BLaER1 treated with 17β-estradiol and CSF1 and Interleukin-3, amounts not matched to agents 10 nM and 100 nM (cell line): ENCODE data around the gene MSTN.

ENCODE experiments used
- H3K27ac ChIP-seq, 11 experiments: shearing (Covaris generic); formaldehyde crosslinking; 2 replicates each; pipeline ENCODE4 v1.8.1; 2022
- H3K27me3 ChIP-seq, 11 experiments: shearing (Covaris generic); formaldehyde crosslinking; 2 replicates each; pipeline ENCODE4 v1.8.1; 2022
- H3K36me3 ChIP-seq, 11 experiments: shearing (Covaris generic); formaldehyde crosslinking; 2 replicates each; pipeline ENCODE4 v1.8.1; 2022
- H3K4me1 ChIP-seq, 10 experiments: shearing (Covaris generic); formaldehyde crosslinking; 2 replicates each; pipeline ENCODE4 v1.8.1; 2022
- H3K4me2 ChIP-seq, 11 experiments: shearing (Covaris generic); formaldehyde crosslinking; 2 replicates each; pipeline ENCODE4 v1.8.1; 2022
- H3K4me3 ChIP-seq, 10 experiments: shearing (Covaris generic); formaldehyde crosslinking; 2 replicates each; pipeline ENCODE4 v1.8.1; 2022
- H3K9ac ChIP-seq, 11 experiments: shearing (Covaris generic); formaldehyde crosslinking; 2 replicates each; pipeline ENCODE4 v1.8.1; 2022
- H3K9me3 ChIP-seq, 11 experiments: shearing (Covaris generic); formaldehyde crosslinking; replicated peaks in 1 of 11; 2 replicates each; pipeline ENCODE4 v1.8.1; 2022
- H4K20me1 ChIP-seq, 11 experiments: shearing (Covaris generic); formaldehyde crosslinking; 2 replicates each; pipeline ENCODE4 v1.8.1; 2022
- Cebpa-rat ChIP-seq, 11 experiments: shearing (Covaris generic); IDR thresholded peaks; 2 replicates each; pipeline ENCODE4 v1.8.1; 2022

MSTN gene

GRCh38 chr2:190075623-190076022 lies 13.1 kb upstream of the MSTN start:
- H4K20me1 ChIP-seq, result no peaks in the 10 kb centered on the region
- H3K27ac ChIP-seq, result no peak overlapping the region
- H3K9me3 ChIP-seq, result peaks cover 0 to 11% (median 5%) of the 10 kb centered on the region in 11 experiments; a peak in 9 of 22 replicates
- no peaks in the 10 kb centered on the region for H3K27me3 ChIP-seq
- no peak overlapping the region for H3K4me3 ChIP-seq
- H3K4me1 ChIP-seq, result no peaks in the 10 kb centered on the region
- no peaks in the 10 kb centered on the region for H3K36me3 ChIP-seq
- no peak overlapping the region for H3K9ac ChIP-seq
- no peak for TF ChIP-seq Cebpa-rat (IDR thresholded peaks at IDR 0.05)
- H3K4me2 ChIP-seq, result no peak overlapping the region

DNA sequence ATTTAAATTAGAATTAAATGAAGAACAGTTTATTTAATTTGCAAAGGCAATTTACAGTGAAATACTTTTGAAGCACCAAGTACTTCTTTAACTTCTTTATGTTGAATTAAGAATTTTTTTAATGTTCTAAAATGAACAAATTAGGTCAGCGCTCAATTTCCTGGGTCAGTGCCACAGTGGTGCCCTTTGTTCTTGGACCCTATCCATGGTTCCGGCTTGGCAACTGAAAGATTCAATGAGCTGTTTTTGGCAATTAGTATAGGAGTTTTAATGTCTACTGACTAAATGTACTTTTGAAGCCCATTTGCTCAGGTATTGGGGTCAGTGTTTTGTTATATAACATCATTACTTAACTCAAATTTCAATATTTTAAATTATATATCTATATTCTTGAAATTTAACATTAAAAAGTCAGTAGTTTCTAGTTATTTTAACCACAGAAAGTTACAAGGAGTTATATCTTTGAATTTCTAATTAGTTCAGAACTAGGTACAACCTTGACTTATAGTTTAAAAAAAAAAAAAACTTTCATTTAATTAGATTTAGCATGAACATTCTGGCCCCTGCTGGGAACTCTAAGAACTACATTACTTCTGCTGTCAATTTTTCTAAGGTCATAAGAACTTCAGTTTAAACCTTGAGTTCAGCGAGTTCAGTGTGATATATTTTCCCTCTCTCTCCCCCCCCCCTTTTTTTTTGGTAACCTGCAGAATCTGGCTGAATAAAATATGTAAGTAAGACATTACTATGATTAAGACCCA lies 7.6 kb upstream of the MSTN start:
- Histone ChIP-seq H4K20me1 (no peaks in the 10 kb centered on the region), H3K27ac (no peak overlapping the region), H3K9ac (no peak overlapping the region), H3K9me3 (no peaks in the 10 kb centered on the region), H3K4me2 (no peak overlapping the region), H3K4me3 (no peak overlapping the region), H3K36me3 (no peaks in the 10 kb centered on the region), H3K4me1 (peaks cover 0 to 7% (median 0%) of the 10 kb centered on the region in 10 experiments; a peak in 5 of 20 replicates), H3K27me3 (no peaks in the 10 kb centered on the region)
- no peak for TF ChIP-seq Cebpa-rat (IDR thresholded peaks at IDR 0.05)

GRCh38 chr2:190068764-190069163 lies 6.2 kb upstream of the MSTN start:
- no peak overlapping the region for H3K4me3 ChIP-seq
- H3K9me3 ChIP-seq, result no peaks in the 10 kb centered on the region
- H3K4me2 ChIP-seq, result no peak overlapping the region
- no peak for TF ChIP-seq Cebpa-rat (IDR thresholded peaks at IDR 0.05)
- no peaks in the 10 kb centered on the region for H3K36me3 ChIP-seq
- H3K27me3 ChIP-seq, result no peaks in the 10 kb centered on the region
- H3K4me1 ChIP-seq, result peaks cover 0 to 7% (median 0%) of the 10 kb centered on the region in 10 experiments; a peak in 5 of 20 replicates
- H4K20me1 ChIP-seq, result no peaks in the 10 kb centered on the region
- H3K27ac ChIP-seq, result no peak overlapping the region
- no peak overlapping the region for H3K9ac ChIP-seq

DNA sequence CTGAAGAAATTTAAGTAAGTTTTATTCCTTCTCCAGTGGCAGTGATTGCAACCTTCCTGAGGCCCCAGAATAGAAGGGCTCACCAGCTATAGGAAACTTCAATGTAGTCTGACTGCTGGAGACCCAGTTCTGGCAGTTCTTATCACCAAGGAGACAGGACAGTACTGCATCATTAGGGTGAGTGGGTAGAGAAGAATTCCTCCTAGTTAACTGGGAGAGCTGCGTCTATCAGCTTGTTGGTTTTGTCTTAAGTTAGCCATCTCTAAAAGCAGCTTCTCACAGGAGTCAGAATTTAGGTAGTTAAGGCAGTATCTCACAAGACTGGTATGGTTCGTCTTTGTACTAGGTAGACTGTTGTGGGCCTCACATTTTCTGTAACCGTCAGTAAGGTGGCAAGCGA lies 3.3 kb upstream of the MSTN start:
- no peak overlapping the region for H3K27ac ChIP-seq
- H3K4me2 ChIP-seq, result no peak overlapping the region
- no peak overlapping the region for H3K4me3 ChIP-seq
- no peaks in the 10 kb centered on the region for H3K27me3 ChIP-seq
- H3K9me3 ChIP-seq, result no peaks in the 10 kb centered on the region
- peaks cover 0 to 7% (median 0%) of the 10 kb centered on the region in 10 experiments; a peak in 5 of 20 replicates for H3K4me1 ChIP-seq
- TF ChIP-seq Cebpa-rat (IDR thresholded peaks at IDR 0.05), result no peak
- no peaks in the 10 kb centered on the region for H3K36me3 ChIP-seq
- no peak overlapping the region for H3K9ac ChIP-seq
- H4K20me1 ChIP-seq, result no peaks in the 10 kb centered on the region

- Histone ChIP-seq H3K4me2 (no peak overlapping the region), H3K27ac (no peak overlapping the region), H3K9me3 (no peaks in the 10 kb centered on the region), H3K9ac (no peak overlapping the region), H3K36me3 (no peaks in the 10 kb centered on the region), H3K4me3 (no peak overlapping the region), H3K4me1 (peaks cover 0 to 7% (median 0%) of the 10 kb centered on the region in 10 experiments; a peak in 5 of 20 replicates), H4K20me1 (no peaks in the 10 kb centered on the region), H3K27me3 (no peaks in the 10 kb centered on the region)
- no peak for TF ChIP-seq Cebpa-rat (IDR thresholded peaks at IDR 0.05)
Observed at GRCh38 chr2:190063624-190064023, 1.1 kb upstream of the MSTN start.

DNA sequence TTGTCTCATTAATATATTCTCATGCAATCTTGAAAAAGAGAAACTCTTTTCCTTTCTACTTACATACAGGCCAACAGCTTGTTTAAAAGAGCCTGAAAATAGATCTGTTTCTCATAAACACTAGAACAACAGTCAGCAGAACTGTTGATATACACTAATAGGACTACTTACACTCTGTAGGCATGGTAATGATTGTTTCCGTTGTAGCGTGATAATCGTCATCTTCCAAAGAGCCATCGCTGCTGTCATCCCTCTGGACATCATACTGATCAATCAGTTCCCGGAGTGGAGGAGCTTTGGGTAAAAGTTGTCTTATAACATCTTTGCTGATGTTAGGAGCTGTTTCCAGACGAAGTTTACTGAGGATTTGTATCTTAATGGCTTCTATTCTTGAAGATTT lies 476 bp downstream of the MSTN start:
- no peaks in the 10 kb centered on the region for H4K20me1 ChIP-seq
- no peaks in the 10 kb centered on the region for H3K4me1 ChIP-seq
- no peak overlapping the region for H3K4me3 ChIP-seq
- no peak overlapping the region for H3K27ac ChIP-seq
- H3K9me3 ChIP-seq, result no peaks in the 10 kb centered on the region
- no peak overlapping the region for H3K9ac ChIP-seq
- no peak overlapping the region for H3K4me2 ChIP-seq
- no peaks in the 10 kb centered on the region for H3K27me3 ChIP-seq
- no peaks in the 10 kb centered on the region for H3K36me3 ChIP-seq
- no peak for TF ChIP-seq Cebpa-rat (IDR thresholded peaks at IDR 0.05)

DNA sequence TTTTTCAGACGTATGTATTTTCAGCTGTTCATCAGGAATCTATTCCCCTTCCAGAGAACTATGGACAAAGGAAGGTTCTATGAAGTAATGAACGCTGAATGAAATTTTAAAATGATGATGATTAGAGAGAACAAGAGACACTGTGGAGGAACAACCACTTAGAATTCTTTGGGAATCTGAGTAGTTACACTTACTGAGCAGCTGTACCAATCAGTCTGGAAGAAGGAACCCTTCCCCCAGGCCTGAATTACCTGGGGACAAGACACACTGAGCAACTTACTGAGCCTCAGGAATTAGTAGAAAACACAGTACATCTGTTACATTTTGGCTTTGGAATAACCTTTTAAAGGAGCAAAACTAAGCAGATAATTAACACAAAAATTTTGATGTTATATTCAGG lies 1.9 kb downstream of the MSTN start:
- no peaks in the 10 kb centered on the region for H3K9me3 ChIP-seq
- no peaks in the 10 kb centered on the region for H3K36me3 ChIP-seq
- no peak for TF ChIP-seq Cebpa-rat (IDR thresholded peaks at IDR 0.05)

DNA sequence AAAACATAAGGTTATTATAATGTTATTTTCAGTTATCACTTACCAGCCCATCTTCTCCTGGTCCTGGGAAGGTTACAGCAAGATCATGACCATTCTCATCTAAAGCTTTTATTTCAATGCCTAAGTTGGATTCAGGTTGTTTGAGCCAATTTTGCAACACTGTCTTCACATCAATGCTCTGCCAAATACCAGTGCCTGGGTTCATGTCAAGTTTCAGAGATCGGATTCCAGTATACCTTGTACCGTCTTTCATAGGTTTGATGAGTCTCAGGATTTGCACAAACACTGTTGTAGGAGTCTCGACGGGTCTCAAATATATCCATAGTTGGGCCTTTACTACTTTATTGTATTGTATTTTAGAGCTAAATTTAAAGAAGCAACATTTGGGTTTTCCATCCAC lies 2.5 kb downstream of the MSTN start:
- H4K20me1 ChIP-seq, result no peaks in the 10 kb centered on the region
- no peaks in the 10 kb centered on the region for H3K27me3 ChIP-seq
- no peak overlapping the region for H3K9ac ChIP-seq
- no peak overlapping the region for H3K4me2 ChIP-seq
- no peak overlapping the region for H3K27ac ChIP-seq
- TF ChIP-seq Cebpa-rat (IDR thresholded peaks at IDR 0.05), result no peak
- no peaks in the 10 kb centered on the region for H3K4me1 ChIP-seq
- H3K9me3 ChIP-seq, result no peaks in the 10 kb centered on the region
- H3K4me3 ChIP-seq, result no peak overlapping the region
- H3K36me3 ChIP-seq, result no peaks in the 10 kb centered on the region

More for the DNA sequence above, 1.9 kb downstream of the MSTN start:
- no peak overlapping the region for H3K4me3 ChIP-seq
- H3K27me3 ChIP-seq, result no peaks in the 10 kb centered on the region
- no peak overlapping the region for H3K4me2 ChIP-seq
- no peak overlapping the region for H3K9ac ChIP-seq
- H4K20me1 ChIP-seq, result no peaks in the 10 kb centered on the region
- H3K27ac ChIP-seq, result no peak overlapping the region
- H3K4me1 ChIP-seq, result no peaks in the 10 kb centered on the region

- Histone ChIP-seq H3K9ac (no peak overlapping the region), H3K36me3 (no peaks in the 10 kb centered on the region), H4K20me1 (no peaks in the 10 kb centered on the region), H3K9me3 (no peaks in the 10 kb centered on the region), H3K4me3 (no peak overlapping the region), H3K4me1 (no peaks in the 10 kb centered on the region), H3K4me2 (no peak overlapping the region), H3K27me3 (no peaks in the 10 kb centered on the region), H3K27ac (no peak overlapping the region)
- no peak for TF ChIP-seq Cebpa-rat (IDR thresholded peaks at IDR 0.05)
Observed at GRCh38 chr2:190053426-190053825, 9.1 kb downstream of the MSTN start.

DNA sequence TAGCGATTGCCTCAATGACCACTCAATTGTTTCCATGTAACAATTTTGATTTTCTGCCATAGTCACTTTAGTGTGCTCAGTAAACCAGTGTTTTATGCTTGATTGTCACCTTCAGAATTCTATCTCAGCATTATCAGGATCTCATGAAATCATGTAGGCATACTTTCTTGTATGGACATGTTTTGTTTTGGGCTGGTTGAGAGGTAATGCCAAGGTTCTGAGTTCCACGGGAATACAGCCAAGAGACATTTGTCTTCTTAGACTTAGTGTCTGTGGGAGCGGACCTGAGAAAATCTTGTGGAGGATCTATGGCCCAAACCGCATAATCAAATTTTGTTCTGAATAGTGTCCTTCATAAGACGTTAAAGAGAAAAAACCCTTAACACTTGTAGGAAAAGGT lies 10.2 kb downstream of the MSTN start:
- H3K4me1 ChIP-seq, result no peaks in the 10 kb centered on the region
- no peaks in the 10 kb centered on the region for H3K27me3 ChIP-seq
- no peak overlapping the region for H3K4me3 ChIP-seq
- no peaks in the 10 kb centered on the region for H3K36me3 ChIP-seq
- no peak for TF ChIP-seq Cebpa-rat (IDR thresholded peaks at IDR 0.05)
- no peaks in the 10 kb centered on the region for H3K9me3 ChIP-seq
- H3K9ac ChIP-seq, result no peak overlapping the region
- no peak overlapping the region for H3K27ac ChIP-seq
- no peaks in the 10 kb centered on the region for H4K20me1 ChIP-seq
- H3K4me2 ChIP-seq, result no peak overlapping the region
